Suppressor macrophage treated with lipopolysaccharide for 1 hour (primary cell): ENCODE measurements around the gene EHD4.
A peak's percentile ranks its signal among the peaks of the same experiment; 100 is the strongest.

Experiments used
- DNase-seq, 3 donors: peaks; one replicate each; pipeline ENCODE4 v3.0.0-alpha.2; 2020 to 2022

The EHD4 gene

DNA sequence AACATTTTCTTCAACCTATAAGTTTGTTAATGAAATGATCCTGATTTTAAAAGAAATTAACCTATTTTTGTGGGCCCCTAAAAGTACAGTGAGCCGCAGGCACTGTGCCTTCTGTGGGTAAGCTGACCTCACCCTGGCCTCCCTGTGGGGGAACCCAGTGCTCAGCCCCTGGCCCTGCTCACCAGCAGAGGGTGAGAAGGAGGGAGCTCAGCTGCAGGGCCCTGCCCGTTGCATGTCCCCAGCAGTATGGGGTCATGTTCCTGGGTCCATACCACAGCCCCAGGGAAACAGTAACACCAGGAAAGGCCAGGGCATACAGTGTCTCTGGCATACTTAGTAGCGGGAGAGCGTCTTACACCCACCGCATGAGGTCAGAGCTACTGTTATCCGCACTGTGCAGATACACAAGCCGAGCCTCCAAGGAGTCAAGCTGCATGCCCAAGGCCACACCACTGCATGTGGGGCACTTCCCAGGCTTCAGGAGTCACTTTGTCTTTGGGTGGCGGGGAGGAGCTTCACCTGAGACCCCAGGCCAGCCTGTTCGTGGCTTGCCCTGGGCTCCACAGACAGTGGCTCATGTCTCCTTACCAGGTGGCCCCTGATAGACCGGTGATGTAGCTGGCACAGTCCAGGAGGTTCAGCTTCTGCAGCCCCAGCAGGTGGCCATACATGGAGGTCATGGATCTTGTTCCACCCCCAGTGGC is 22.6 kb upstream of the EHD4 start:
- DNase-seq = no peak

DNA sequence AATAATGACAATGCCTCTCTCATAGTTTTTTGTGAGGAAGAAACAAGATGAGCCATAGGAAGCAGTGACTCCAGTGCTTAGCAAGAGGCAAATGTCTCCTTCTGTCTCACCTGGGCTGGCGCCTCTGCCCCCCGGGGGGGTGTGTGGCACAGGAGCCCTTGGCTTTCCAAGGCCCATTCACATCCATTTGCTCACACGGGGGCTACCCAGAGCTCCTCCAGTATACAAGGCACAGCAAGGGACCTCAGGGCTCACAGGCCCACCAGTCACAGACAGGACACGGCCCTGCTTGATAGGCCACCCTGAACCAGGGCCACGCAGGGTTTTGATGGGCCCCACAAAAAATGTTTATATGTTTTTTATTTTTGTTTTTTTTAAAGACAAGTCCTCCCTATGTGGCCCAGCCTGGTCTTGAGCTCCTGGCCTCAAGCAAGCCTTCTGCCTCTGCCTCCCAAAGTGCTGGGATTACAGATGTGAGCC is 21.9 kb upstream of the EHD4 start:
- DNase-seq = no peak

DNA sequence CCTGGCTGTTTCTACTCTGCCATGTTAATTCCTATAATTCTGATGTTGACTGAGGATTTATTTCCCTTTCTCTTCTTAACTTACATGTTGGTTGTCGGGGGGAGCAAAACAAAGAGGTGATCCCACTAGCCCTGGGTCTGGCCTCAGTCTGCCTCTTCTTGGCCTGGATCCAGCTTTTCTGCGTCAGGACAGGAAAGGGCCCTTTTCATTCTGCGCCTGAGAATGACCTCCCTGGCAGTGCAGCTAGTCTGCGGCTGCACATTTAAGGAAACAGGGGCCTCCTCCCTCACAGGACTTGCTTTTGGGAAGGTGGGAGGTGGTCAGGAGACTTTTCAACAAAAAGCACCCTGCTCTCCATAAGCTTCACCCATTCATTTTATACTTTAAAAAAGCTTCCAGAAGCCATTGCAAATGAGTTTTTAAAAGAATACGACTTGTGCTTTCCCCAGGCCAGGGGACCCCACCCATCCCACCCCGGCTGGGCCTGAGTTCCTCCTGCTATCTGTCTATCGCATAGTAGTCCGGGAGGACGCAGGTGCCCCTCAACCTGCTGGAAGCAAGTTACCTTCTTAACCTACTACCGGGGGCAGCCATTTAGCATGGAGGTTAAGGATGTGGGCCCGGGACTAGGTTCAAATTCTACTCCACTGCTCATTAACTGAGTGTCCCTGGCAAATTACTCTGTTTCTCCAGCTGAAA is 21.3 kb upstream of the EHD4 start:
- DNase-seq = no peak

DNA sequence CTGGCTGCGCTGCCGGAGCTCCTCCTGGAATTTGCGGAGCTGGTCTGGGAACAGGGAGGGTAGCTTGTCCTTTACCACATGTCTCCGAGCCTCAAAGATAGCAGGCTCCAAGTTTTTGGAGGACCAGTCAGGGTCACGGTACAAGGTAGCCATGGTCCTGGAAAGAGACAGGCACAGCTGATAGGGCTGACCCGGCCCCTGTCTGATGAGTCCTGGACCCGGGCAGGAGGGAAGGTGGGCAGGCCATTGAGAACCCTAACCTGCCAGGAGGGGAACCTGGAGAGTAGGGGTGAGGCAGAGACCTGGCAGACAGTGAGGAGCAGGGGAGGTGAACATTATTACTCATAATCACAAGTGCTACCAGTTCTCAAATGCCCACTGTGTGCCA is 20.4 kb upstream of the EHD4 start:
- no peak for DNase-seq

DNA sequence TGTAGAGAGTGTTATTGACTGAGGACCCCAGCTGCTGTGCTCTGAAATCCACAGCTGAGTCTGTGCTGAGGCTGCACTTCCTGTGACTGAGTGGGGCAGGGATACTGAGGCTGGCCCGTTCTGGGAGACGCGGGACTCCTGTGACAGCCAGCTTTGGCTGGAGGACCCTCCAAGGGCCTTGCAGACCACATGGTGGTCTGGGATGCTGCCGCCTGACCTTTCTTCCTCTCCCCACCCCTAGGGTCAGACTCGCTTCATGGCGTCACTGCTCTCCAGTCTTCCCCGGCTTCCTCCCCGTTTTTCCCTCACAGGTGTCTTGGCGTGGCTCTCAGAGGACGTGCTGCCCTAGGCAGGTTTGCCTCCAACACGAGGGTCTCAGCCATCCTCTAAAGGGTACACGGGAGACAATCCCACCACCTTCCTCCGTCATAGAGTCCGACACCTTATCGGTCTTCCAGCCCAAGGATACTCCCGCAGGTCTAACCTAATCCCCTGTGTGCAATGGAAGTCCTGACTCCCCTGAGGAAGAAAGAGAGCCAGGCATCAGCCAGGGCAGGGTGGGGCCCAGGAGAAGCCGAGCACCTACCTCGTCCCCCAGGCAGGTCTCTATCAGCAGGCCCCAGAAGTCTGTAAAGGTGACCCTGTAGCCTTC is 19.9 kb upstream of the EHD4 start:
- no peak for DNase-seq

DNA sequence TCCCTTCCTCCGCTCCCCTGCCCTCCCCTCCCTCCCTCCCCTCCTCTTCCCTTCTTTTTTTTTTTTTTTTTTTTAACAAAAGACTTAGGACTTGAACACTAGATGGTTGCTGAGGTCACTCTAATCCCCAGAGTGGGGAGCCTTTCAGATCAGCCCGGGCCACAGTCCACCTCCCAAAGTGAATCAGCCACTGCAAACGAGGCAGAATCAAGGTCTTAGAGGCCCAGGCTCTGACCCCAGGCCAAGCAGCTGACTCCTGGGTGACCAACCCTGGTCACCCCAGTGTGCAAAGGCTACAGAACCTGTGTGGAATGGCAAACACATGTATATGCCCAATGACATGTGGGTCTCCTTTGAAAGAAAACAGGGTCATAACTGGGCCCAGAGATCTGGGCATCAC is 18.3 kb upstream of the EHD4 start:
- DNase-seq = no peak

DNA sequence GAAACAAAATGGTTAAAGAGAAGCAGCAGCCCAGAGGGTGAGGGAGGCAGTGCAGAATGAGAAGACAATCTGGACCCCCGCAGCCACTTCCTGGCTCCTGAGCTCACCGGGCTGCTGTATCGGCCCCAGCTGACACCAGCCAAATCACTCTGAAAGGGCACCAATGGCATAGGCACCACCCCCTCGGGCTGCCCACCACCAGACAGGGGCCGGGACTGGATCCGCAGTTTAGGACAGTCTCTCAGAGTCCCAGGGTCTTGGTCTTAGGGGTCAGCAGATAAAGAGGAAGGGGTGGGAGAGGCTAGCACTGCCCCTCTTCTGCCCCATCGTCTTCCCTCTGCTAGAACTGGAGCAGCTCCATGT is 17.9 kb upstream of the EHD4 start:
- DNase-seq = no peak

DNA sequence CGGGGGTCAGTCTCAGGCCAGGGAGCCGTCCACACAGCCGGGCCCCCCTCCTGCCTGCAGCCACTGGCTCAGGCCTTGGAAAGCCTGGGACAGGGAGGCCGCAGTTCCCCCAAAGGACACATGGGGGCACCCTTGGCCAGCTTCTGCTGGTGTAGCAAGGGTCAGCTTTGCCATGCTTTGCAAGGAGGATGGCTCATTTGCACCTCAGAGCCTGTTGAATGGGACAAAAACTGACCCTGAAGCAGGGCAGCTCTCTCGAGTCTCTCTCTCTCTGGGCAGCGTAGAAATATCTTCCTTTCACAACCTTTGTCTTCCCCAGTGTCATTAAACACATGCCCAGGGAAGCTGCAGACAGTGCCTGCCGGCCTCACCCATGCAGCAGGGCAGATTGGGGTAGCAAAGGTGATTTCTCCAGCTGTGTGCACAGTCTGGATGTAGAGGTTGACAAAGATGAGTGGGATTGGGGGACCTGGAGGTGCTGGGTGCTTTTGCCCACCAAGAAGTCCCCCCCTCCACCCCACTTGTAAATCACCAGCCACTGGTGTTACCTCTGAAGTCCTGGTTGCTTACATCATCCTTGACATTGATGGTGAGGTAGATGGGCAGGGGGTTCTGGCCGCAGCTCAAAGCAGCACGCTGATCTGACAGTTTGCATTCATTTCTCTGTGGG is 17.4 kb upstream of the EHD4 start:
- peak; percentile 84 to 88 (median 88) for DNase-seq

DNA sequence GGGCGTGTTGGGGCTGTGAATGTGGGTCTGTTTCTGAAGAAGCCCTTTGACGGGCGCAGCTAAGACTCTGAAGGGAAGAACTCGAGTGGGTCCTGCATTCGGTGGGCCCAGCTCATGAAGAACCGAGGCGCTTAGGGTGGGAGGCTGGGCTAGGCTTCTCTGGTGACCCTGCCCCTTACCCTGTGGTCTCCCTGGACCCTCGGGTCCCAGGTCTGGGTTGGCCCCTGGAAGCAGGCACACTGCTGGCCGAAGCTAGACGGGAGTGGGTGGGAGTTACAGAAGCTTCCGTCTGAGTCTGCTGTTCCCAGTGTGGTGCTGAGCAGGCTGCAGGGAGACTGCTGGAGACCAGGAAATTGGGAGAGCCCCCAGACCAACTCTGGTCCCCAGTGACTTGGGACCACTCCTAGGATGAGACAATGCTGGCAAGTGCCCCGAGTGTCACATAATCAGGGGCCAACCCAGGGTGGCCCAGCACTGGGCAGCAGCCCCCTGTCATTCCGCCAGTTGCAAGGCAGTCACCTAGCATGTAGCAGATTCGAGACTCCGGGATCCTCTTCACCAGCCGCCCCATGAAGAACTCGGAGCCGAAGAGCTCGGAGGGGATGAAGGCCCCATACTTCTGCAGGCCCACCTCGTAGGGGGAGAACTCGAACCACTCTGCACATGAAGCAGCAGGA is 16.7 kb upstream of the EHD4 start:
- DNase-seq = no peak

DNA sequence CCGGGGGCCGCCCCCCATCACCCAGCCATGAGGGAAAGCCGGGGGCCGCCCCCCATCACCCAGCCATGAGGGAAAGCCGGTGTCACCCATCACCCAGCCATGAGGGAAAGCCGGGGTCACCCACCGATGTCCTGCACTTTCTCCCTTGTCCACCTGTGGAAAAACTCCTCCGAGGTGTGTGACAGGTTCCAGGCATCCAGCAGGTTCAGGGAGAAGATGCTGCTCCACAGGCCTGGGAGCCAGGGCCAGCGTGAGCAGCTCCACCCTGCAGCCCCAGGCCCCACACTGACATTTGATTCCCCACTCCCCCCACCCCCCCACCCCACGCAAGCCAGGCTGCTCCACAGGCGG is 15.5 kb upstream of the EHD4 start:
- DNase-seq = no peak

DNA sequence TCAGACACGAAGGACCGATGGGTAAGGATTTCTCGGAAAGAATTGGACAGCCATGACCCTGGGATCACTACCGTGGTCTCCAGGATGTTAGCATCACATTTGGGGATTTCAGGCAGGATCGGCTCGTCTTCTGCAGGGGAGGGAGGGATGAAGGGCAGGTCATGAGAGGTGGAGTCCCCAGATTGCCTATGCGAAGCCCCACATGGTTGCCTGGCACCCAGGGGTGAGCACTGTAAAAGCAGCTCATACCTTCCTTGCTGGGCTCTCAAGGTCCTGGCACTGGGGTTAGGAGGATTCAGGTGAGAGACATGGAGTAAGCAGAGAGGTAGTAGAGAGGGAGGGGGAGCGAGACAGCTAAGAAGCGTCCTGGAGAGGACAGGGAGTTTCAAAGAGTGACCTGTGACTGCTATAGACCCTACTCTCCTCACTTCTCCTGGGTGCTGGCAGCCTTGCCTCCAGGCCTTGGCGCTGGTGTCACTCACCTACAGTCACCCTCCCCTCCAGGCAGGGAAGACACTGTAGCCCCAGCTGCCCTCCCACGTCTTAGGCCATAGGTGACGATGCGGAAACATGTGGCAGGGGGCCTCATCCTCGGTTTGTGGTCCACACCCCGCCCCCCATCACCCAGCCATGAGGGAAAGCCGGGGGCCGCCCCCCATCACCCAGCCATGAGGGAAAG is 15.0 kb upstream of the EHD4 start:
- no peak for DNase-seq

DNA sequence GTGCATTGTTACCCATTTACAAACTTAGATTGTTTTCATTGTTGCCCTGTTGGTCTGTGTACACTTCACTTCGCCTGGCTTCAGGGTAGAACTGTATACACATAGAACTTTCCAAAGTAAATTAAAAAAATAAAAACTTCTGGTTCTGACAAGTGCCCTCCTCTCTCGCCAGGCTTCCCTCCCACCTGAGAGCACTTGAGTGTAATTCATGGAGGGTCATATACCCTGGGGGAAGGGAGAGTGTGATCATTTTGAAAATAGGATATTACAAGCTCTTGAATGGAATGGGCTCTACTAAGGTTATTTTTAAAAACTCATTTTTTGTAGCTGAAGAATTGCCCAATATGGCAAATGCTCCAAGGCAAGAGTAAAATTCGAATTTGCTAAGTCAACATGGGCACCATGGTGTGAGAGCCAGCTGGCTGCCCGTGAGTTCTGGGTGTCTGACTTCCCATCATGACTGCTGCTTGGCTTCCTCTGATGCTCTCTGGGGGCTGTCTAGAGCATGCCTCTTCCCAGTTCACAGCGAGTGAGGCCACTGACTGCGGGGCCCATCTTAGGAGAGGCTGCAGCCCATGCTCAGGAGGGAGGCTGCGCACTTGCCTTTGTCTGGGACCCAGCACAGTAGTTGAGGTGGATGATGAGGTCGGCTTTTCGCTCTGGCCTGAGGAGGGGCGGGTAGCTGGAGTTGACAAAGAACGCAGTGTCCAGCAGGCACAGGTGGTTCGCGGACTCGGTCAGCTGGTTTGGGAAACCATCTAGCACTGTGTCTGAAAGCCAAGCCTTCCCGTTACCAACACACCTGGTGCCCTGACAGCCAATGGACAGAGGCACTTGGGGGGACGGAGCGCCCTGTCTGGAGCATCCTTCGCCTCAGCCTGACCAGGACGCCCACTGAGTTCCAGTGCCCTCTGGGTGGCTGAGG is 13.1 kb upstream of the EHD4 start:
- DNase-seq = no peak

DNA sequence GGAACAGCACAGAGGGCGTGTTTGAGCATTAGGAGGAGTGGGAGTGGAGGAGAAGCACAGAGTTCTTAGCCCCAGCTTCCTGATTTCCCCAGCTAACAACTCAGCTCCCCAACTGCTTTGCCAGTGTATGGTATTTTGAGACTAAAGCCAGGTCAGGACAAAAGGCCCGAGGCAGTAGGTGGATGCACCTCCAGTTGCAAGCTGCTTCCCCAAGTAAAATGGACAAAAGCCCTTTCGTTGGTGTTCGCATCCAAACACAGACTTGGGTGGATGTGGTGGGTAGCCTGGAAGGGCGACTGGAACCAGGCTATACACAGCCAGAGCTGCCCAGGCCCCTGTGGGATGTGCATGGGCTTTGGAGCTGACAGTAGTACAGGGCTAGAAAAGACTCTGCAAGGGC is 12.3 kb upstream of the EHD4 start:
- no peak for DNase-seq

DNA sequence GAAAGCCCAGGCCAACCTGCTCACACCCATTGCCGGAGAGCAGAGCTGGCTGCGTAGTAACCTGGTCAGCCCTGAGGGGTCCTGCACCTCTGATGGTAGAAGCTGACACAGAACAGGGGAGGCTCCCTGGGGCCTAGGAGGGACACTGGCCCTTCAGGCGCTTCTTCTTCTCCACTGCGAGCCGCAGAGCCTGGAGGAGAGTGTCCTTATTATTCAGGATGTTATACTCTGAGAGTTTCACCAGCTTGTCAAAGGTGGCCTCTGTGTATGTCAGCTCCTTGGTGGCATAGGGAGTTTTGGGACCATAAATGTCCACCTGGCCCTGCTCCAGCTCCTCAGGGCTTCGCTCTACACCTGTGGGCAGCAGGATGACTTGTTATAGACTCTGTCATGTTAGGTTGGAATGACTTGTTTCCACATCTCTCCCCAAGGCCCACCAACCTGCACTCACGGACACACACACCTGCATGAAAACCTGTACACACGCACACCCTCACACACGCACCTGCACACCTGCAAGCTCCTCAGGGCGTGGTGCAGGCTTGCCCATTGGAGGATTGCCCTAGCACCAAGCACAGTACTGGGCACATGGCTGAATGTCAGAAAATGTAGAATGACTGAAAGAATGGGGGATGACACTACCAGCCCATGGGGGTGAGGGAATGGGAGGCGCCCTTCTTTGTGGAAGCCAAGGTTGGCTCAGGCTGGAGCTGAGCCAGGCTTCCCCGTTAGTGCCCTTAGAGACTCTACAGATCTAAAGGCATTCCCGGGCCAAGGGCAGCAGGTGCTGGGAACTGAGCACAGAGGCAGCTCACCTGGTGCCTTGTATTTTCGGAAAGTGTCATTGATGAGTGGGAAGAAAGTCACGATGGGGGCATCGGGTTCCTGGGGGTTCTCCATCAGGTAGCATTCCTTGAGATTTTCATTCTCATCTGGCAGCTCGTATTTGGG is 11.5 kb upstream of the EHD4 start:
- no peak for DNase-seq

DNA sequence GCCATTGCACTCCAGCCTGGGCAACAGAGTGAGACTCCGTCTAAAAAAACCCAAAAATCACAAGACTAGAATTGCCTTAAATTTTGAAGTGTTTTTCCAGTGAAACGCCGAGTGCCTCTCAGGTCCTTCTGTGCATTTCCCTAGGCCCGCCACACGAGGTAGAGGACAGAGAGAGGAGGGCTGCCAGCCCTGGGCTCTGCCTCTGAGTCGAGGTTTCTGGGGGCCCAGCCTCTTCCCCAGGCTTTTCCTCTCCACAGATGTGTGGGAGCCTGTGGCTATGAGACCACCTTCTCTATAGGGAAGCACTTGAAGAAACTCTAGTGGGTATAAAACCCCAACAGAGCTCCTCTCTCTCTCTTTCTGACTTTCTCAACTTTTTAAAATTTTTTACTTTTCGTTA is 10.9 kb upstream of the EHD4 start:
- DNase-seq = no peak

DNA sequence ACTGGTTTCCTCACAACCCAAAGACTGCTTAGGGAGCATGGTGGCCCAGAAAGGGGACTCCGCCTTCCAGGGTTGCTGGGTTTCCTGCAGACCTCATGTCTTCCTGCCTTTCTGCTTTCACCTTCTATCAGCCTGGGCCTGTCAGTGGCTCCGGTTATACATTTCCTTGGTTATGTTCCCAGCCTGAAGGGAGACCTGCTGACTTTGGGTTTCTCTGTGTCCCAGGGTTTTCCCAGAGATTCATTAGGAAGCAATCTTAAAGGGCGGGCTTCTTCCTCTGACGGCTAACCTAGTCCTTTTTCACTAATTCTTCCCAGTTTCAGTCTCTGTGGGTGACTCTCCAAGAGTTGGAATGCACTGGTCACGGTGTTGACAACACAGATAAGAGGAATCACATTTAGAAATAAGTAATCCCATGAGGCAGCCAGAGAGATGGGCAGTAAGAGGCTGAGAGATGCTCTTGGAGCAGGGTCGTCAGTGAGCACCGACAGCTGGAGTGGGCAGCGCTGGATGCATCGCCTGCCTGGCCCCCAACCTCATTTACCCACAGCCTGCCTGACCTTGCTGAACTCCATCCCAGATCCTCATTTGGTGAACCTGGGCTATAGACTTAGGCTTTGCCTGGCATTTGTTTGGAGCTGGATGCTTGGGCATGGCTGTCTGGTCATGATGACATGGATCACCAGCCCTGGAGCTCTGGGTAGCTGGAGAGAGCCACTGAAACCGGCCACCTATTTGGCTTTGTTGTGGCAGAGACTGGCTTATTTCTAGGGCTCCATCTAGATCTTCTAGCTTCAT is 10.0 kb upstream of the EHD4 start:
- DNase-seq = no peak

DNA sequence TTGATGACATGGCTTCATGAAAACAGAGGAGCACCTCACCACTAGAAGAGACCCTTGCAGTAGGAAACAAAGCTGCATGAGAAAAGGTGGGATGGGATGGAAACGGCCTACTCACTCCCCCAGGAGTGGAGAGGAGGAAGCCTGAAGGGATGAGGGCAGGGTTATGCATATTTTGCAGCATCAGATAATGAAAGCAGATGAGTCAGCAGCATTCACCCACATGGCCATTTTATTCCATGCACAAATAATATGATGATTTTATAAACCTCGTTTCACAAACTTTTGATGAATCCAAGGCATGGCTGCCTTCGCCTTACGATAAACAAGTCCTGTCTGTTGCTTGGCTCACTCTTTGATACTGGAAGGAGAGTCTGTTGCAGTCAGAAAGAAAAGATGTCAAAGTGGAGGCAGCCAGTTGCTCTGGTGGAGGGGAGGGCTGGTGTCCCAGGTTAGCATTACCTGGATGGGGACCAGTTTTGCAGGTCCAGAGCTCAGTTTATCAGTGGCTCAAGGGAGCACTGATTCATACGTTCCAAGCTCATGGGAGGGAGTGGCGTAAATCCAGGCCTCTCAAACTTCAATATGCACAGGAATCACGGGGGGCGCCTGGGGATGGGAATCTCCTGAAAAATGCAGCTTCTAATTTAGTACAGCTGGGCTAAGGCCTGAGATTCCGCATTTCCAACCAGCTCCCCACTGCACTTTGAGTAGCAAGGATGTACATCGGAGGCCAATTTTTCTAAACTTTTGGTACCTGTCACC is 9.2 kb upstream of the EHD4 start:
- no peak for DNase-seq

DNA sequence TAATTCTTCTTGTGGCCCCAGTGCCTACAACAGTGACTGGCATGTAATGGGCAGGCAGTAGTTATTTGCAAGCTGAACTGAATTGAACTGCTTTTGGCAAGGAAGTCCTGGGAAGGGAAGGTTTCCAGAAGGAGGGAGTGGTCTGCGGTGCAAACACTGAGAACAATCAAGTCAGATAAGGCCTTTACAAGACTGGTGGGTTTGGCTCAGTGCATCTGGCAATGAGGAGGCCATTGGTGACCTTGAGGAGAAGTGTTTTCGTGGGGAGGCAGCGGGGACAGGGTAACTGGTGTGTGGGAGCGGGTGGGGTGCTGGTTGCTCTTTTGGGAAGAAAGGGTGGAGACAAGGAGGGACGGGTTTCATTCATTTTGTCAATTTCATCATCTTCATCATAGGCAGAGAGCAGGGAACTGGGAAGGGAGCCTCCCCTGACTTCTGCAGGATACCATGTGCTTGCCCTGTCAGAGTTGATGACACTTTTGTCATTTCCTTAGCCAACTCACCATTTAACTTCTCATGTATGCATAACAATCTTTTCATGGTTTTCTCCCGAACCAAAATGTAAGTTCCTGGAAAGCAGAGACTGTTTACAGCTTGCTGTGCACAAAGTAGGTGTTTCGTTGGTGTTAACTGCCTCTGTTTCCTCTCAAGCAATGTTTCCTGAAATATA is 8.4 kb upstream of the EHD4 start:
- DNase-seq = peak in 2 of 3 donors; percentile 31 to 35
